ENCODE data around the gene ZFP42.
"Not testable (repeated sequence)": the region's sequence is repeated elsewhere in the genome, so short reads cannot be mapped to it uniquely, and the experiment has no call there.

Gene ZFP42

GRCh38 chr4:188023682-188024081, 28.1 kb downstream of the ZFP42 start:
- no peak for DNase-seq

DNA sequence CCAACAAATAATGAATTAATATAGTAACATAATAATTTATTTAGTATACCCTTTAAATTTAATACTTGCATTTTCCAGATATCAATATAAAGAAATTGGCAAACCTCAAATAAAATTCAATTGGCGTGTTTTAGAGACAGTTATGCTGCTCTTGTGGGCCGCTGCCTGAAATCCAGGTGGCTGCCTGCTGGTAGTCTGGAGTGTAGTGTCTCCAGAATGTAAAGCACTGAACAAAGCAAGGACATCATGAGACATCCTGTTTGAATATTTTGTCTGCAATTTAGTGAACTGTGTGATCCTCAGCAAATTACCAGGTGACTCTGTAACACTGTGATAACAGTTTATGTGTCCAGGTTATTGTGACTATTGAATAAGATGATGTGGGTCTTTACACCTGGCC, 29.9 kb downstream of the ZFP42 start:
- DNase-seq = no peak

DNA sequence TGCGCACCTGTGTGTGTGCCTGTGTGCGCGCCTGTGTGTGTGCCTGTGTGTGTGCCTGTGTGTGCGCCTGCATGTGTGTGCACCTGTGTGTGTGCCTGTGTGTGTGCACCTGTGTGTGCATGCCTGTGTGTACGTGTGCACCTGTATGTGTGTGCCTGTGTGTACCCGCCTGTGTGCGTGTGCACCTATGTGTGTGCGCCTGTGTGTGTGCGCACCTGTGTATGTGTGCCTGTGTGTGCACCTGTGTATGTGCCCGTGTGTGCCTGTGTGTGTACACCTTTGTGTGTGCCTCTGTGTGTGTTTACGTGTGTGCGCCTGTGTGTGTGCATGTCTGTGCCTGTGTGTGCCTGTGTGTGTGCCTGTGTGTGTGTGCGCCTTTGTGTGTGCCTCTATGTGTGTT, 33.5 kb downstream of the ZFP42 start:
- DNase-seq = no peak

GRCh38 chr4:188030401-188030800, 34.8 kb downstream of the ZFP42 start:
- DNase-seq = no peak

GRCh38 chr4:188031751-188032150, 36.2 kb downstream of the ZFP42 start:
- no peak for DNase-seq

GRCh38 chr4:188032170-188032569, 36.6 kb downstream of the ZFP42 start:
- DNase-seq = no peak

GRCh38 chr4:188032583-188032982, 37.0 kb downstream of the ZFP42 start:
- DNase-seq = no peak

DNA sequence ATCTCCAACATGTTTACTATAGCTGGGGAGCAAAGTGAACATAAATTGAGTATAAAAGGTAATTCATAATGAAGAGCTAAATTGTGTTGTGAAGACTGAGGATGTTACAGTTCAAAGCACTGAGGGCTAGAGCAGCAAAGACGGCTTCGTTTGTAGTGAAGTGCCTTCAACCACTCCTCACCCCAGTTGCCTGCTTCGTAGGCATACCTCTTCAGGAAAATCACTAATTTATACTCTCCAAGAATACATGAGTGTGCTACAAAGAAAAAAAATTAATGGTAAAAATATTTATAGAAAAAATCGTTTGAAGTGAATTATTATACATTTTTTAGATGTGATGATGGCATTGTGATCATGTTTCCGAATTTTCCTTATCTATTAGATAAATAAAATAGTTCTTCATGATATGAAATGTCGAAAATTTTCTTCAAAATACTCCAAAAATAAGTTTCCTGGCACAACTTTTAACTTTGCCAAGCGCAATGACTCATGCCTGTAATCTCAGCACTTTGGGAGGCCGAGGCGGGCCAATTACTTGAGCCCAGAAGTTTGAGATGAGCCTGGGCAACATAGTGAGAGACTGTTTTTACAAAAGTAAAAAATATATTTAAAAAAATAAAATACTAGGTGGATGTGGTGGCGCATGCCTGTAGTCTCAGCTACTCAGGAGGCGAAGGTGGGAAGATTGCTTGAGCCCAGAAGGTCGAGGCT, 41.6 kb downstream of the ZFP42 start:
- no peak for DNase-seq

GRCh38 chr4:188041721-188042120, 46.1 kb downstream of the ZFP42 start:
- DNase-seq = no peak

DNA sequence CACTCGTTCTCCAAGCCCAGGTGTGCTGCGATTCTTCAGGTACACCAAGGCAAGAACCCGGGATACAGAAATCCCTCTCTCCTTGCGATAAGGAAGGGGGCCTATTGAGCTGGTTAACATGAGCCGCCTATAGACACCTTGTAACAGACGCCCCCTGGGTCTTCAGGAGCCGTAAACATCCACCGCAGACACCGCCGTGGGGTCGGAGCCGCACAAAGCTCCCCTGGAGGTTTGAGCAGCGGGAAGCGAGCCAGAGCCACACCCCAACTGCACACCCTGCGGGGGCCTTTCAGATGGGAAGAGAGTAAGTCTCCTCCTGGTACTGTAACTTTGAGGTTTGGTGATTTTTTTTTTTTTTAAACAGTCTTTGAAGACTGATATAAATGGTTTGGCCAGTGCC, 46.6 kb downstream of the ZFP42 start:
- DNase-seq = no peak

GRCh38 chr4:188043154-188043553, 47.6 kb downstream of the ZFP42 start:
- DNase-seq = no peak

DNA sequence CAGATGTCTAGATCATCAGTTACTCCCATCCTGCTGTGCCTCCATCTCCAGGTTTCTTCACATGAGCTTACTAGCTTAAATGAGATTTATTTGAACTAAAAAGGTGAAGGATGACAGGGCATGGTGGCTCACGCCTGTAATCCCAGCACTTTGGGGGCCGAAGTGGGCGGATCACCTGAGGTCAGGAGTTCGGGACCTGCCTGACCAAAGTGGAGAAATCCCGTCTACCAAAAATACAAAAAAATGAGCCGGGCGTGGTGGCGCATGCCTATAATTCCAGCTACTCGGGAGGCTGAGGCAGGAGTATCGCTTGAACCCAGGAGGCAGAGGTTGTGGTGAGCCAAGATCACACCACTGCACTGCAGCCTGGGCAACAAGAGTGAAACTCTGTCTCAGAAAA, 49.9 kb downstream of the ZFP42 start:
- DNase-seq = not testable (repeated sequence)

DNA sequence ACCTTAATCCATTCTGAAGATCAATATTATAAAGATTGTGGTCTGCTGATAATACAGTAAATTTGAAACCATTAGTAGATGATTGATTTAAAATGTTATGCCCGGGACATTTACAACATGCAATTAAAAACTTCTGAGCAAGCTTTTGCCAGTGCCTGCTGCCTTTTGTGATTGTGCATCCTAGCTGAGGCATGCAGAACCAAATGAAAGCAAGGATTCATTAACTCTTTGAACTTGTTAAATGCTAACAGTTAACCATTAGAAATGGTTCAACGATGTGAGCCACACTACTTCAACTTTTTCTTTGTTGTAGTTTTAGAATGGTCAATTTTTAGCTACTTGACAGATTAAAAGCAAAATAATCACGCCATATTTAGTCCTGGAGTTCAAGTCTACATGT, 51.1 kb downstream of the ZFP42 start:
- no peak for DNase-seq

DNA sequence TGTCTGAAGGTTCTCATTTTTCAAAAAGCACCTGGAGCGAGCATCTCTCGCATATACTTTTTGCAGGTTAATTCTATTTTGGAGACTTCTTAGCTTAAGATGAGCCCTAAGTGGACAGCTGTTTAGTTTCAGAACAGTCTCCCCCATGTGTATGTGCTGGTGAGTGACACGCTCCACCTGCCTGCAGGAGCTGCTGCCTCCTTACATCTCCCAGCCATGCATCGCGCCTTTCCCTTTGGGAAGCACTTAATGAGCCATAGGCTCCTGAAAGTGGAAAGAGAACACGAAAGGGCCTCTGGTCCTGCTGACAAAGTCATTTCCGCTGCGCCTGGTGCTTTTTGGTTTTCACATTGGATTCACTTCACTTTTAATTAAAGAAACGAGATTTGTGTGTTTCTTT, 57.7 kb downstream of the ZFP42 start:
- no peak for DNase-seq

Data from activated CD4-positive, alpha-beta T cell treated with anti-CD3 and anti-CD28 coated beads for 1 hour (primary cell).